Stimulated activated CD4-positive, alpha-beta T cell treated with anti-CD3 and anti-CD28 coated beads, Interleukin-12 subunit alpha, Interleukin-12 subunit beta, amount 100 ng/mL, for 4 hours (primary cell): Measurements from ENCODE around the gene DPCD.

ENCODE experiments used
- DNase-seq: peaks from one replicate; pipeline ENCODE4 v3.0.0-alpha.2; 2020

DPCD gene

DNA sequence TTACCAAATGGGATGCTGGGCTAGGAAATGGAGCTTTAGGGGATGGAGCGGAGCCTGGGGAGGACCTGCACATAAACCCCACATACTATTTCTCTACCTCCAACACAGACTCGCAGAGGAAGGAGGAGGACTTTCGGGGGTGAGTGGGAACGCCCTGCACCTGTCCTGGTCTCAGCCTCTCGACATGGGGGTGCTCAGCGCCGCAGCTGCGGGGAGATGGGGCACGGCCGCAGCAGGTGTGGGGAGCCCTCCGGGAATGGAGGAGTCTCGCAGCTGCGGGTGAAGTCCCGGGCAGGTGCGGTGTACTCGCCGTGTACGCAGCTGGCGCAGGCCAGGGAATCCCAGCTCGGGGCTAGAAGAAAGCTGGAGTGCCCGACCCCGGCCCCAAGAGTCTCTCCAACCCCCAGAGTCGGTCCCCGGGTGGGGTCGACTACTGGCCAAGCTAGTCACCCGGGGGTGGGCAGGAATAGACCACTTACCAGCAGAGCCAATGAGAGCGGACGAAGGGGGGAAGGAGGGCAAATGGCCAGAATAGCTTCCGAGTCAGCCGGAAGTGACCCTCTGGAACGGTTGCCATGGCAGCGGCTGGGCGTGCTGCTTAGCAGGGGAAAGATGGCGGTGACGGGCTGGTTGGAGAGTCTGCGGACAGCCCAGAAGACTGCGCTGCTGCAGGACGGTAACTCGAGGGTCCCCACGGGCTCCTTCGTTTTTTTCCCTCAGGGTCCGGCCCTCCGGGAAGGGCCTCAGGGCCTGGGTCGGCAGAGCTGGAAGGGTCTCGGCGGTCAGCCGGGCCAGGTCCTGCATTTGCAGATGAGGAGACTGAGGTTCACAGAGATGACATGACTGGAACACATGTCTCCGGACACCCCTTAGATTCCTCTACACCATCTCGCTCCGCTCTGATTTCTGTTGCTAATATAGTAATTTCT lies at the start of gene DPCD, which contains the start of gene POLL:
Gene DPCD, plus strand, starts transcription at position 597 of the 929 bp plus-strand sequence. Its CDS starts 16 bp downstream, at position 613.
Gene POLL, minus strand, starts transcription at position 533 of the 929 bp plus-strand sequence. CDS start 897 bp downstream, outside the sequence.
- DNase-seq, result peak; percentile 93

DNA sequence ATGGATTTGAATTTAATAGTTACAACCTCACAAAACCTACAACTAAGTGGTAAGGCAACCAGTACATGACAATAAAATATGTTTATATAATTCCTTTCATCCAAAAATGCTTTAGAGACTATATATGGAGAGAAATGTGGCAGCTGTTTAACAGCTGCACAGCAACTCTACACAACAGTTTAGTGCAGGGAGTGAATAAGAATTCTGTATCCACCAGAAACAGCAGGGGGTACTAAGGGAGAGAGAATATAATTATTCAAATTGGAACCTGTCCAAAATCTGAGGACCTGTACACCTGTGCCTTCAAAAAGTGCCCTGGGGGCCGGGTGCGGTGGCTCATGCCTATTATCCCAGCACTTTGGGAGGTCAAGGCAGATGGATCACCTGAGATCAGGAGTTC lies 49.7 kb upstream of the DPCD start:
- no peak for DNase-seq

DNA sequence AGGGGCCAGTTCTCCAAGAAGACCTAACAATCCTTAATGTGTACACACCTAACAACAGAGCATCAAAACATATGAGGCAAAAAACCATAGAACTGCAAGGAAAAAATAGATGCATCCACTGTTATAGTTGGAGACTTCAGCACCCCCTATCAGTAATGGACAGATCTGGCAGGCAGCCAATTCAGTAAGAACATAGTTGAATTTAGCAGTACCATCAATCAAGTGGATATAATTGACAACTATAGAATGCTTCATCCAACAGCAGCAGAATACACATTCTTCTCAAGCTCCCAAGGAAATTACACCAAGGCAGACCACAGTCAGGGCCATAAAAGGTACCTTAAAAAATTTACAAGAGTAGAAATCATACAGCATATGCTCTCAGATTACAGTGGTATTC lies 42.2 kb upstream of the DPCD start:
- no peak for DNase-seq

DNA sequence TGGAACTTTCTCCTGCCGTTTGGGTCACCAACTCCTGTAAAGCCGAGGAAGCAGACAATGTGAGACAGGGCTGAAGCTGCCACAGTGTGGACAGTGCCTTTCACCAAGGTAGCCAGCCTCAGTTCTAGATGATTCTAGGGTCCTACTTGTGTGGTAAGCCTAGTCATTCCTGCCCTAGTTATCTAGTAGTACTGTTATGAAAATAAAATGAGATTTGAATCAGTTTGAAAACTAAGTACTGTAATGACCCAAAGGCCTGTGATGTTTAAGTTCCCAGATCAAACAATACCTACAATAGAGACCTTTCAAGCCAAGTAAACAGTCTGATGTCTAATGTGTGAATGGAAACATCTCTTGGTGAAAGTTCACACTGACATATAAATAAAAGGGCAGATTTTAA lies 37.2 kb upstream of the DPCD start:
- DNase-seq, result no peak

DNA sequence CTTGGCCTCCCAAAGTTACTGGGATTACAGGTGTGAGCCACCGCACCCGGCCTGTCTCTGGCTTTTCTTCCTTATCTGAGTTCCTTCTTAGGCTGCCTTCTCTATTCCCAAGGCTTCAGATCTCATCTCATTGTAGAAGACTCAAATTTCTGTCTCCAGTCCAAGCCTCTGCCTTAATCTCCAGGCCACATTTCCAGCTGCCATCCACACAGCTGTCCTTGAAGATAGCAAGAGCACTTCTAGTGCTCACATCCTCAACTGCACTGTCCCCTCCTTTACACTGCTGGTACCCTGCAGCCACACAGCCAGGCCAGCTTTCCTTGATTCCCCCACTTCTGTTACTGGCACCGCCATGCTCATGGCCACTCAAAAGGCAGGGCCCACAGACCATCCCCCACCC lies 35.7 kb upstream of the DPCD start:
- no peak for DNase-seq

DNA sequence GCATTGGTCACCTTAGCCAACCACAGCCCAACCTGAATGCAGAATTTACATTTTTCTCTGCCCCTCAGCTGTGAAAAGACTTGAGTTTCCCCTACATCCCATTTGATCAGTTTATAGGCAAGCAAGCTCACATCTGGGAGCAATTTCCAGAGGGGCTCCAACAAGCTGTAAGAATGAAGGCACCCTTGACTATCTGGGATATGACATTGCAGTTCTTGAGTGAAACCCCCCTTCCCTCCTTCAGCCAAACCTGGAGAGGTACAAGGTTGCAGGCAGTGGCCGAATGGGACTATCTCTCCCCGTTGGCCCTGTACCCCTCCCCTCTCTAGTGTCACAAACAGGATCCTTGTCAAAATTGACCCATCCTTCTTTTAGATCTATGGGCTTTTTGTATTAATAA lies 30.6 kb upstream of the DPCD start:
- DNase-seq, result no peak

DNA sequence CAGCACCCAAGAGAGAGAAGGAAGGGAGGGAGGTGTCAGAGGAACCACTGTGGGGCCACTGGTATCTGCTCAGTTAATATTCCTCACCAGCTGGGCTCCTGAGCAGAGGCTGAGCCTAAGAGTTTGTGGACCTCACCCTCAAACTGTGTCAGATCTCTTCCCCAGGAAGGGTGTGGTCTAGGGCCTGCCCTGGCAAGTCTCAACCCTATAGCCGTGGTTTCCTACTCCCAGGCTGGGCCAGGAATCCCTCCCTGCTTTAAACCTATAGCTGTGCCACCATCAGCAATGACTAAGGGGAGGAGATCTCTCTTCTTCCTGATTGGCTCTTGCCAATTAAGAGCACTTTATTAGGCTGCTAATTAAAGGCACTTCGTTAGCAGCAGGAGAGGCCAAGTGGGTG lies 29.9 kb upstream of the DPCD start:
- no peak for DNase-seq

DNA sequence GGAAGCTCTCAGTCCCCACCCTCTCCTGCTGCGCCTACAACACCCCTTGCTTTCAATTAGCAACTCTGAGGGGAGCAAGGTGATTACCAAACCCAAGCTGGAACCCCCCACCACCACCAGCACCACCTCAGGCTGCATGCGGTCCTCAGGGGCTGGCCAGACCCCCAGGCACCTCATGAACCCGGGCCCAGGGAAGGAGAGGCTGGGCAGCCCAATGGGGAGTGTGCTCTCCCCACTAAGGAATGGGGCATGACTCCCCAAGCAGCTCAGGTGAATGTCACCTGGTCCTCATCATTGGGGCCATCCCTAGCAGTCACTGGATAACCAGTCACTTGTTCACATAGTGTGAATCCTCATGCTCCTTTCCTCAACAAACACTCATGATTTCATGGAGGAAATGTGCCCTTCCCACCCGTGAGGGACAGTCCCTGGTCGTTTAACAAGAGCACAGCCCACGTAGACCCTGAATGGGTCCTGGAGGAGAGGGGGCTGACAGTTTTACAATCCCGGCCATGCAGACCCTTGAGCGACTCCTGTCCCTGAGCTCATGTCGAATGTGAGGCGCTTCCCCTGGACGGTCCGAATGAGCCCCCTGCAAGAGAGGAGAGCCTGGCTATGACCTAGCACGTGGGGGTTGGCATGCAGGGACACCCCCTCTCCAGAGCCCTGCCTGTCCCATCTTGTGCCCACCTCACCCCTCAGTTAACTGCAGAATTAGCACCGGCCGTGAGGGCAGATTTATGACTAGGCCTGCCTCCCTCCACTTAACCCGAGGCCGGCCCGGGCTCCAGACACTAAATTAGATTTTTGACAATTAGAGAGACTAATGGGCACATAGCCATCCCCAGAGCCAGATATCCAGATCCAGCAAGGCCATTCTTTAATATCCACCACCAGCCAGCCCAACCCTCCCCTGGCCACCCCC lies 29.2 kb upstream of the DPCD start:
- no peak for DNase-seq

DNA sequence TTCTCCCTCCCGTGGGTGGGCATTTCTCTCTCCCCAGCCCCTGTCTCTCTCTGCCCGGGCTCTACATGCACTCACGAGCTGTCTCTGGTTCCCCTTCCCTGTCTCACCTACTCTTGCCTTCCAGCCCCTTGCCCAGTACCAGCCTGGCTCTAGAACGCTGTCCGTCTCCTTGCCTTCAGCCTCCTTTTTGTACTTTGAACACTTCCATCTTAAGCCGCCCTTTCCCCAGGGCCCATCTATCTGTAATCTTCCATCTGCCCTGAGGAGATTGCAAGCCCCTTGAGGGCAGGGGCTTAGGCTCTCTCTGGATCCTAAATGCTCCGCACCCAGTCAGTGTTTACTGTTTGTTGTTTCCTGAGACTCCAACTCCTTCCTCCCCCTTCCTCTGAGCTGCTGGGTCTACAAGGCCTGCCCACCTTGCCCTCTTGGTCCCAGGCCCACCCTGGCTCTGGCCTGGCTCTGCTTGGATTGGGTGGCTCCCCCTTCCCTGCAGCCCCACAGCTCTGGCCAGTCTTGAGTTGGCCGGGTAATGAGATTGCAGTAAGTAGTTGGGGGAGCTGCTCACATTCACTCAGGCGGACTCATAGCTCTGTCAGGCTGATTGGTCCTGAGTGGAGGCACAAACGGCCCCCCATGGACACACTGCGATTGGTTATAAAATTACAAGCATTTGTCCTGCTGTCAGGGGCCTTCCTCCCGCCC lies 28.4 kb upstream of the DPCD start:
- DNase-seq, result no peak

DNA sequence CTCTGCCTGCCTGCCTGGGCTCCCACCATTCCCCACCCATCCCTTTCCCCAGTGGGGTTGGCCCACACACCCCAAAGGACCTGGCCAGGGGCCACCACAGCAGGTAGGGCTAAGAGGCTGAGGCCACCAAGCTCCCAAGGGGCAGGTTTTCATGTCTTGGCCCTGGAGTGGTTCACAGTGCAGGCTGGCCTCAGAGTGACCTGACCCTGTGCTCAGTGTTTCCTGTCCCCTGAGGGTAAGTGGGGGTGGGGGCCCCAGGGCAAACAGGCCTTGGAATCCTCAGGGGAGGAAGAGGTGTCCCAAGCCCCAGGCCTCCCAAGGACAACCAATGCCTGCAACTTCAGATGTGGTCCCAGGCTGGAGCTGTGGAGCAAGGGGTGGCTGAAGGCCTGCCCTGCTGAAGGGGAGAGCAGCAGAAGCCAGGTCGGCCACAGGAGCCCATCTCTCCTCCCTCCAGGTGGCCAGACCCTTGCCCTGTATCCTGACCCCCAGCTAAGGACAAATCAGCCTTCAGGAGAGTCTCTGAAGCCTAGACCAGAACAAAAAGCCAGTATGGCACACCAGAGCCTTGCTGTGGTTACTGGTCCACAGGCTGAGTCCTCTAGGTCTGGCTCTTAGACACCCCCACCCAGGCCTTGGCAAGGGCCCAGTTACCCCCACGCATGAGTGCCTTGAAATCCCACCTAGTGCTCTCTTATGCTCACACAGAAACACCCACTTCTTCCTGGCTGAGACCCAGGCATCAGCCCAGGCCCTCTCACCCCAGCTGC lies 27.6 kb upstream of the DPCD start:
- no peak for DNase-seq

DNA sequence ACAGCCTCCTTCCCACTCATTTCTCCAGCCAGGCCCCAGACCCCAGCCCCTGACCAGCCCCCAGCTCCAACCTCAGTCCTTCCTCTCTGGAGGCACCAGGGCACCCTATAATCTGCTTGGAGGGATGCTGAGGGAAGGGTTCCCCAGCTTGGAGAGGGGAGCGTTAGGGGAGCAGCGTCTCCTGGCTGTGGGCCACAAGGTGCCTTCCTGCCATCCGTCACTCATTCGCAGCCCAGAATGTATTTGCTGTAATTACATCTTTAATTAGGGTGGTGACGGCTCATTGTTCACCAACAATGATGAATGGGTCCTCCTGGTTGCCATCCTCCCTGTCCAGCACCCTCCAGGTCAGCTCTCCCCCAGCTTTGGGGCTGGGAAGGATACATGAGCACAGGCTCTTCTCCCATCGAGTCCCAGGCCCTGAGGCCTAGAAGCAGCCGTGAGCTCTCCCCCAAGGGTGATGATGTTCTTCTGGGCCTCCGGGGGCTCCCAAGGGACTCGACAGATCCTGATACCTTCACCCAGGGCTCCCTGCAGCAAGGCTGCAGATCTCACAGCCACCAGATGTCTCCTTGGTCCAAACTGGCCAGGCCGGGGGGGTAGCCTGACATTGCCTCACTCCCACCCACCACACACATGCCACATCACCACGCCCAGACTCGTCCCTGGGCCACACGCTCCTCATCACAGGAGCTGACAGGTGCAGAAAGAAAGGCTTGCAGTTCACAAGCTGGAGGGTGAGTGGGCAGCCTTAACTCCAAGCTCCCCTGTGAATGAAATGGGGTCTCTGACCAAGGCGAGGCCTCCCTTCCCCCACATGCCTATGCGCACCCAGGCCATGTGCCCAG lies 26.8 kb upstream of the DPCD start:
- DNase-seq, result no peak

DNA sequence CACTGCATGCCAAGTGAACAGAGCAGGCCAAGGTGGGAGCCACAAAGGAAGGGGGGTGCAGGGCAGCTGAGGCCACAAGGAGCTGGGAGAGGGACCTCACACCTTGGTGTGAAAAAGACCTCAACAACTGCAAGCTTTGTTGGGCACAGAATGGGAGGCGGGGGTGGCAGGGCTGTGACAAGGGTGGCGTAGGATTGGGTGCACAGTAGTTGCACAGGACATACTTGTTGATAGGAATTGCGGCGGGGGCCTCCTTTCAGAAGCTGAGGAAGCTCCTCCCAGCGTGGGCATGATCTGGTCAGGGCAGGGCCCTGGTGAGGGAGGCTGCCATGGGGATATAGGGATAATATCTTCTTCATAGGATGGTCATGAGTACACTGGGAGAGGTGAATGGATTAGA lies 25.9 kb upstream of the DPCD start:
- no peak for DNase-seq

DNA sequence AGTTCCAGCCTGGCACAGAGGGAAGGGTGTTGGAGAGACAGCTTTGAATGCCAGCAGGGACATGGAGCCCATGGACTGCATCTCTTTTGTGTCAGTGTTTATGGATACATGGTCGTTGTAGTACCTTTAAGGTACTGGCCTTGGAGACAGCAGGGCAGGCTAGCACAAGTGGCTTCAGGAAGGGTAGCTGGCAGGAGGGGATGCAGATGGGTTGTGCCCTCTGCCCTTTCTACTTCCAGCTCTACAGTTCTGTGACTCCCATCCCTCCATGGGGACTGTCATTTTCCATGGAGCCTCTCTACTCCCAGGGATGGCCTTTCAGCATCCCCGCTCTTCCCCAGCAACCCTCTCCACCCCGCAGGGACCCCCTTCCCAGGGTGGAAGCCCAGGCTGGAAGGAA lies 25.1 kb upstream of the DPCD start:
- no peak for DNase-seq

DNA sequence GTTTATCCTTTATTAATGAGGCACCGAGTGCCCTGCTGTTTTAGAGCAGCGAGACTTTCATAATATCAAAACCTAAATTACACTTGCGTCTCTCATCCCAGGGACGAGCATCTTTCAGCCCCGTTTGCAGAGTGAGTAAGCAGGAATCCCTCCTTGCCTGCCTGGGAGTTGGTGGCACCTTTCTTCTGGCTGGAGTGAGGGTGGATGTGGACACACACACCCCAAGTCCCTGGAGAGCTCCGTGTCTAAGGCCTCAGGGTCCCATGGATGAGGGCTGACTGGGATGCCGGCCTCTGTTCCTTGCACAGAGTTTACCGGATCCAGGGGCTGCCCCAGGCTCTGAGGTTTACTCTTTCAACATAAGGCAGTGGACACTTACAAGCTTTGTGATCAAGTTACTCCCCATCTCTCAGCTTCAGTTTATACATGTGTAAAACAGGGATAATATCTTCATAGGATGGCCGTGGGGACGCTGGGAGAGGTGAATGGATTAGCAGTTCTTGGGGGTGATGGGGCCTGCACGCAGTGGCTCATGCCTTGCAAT lies 24.6 kb upstream of the DPCD start:
- DNase-seq, result no peak

DNA sequence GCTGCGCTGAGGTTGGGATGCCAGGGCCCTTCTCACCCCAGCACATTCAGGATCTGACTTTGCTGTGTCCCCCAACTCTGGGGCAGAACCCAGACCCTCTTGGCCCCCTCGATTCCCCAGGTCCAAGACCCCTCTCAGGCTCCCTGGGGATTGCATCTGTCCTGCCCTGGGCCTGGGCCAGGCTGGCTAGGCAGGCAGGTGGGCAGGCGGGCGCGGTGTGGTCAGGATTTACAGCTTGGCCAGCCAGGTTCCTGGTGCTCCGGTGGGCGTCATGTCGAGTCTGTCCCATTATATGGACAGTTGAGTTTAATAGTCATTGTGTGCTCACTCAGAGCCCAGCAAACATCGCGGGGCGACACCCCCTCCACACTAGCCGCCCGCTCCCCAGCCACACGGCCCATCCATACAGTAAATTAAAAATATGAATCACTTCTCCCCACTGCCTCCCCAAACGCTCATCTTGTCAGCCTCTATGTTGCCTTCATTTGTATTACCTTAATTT lies 23.6 kb upstream of the DPCD start:
- DNase-seq, result no peak

DNA sequence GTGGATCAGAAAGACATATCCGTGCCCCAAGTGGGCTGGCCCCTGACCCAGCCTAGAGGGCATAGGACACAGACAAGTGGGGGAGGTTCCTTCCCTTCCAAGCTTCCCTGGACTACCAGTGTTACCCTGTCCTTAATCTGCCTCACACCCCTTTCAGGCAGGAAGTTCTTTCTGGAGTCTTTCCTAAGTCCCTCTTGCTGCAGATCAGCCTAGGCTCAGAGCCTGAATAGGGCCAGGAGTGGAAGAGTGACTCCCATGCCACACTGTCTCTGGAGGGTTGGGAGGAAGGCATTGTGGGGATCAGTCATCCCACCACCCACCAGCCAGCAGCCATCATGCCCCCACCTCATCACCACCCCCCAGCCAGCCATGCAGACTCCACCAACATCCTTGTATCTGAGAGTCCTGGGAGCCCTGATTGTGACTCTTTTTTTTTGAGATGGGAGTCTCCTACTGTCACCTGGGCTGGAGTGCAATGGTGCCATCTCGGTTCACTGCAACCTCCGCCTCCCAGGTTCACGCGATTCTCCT lies 22.7 kb upstream of the DPCD start:
- no peak for DNase-seq

DNA sequence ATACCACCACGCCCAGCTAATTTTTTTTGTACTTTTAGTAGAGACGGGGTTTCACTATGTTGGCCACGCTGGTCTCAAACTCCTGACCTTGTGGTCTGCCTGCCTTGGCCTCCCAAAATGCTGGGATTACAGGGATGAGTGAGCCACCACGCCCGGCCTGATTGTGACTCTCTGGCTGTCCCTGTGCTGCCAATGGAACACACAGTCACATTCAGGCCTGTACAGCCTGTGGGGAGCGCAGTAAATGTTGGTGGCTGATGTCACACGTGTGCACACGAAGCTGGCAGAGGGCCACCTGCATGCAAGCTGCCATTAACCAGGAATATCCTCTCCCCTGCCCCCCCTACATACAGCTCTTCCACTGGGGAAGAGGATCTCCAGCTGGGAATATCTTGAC lies 22.2 kb upstream of the DPCD start:
- no peak for DNase-seq

DNA sequence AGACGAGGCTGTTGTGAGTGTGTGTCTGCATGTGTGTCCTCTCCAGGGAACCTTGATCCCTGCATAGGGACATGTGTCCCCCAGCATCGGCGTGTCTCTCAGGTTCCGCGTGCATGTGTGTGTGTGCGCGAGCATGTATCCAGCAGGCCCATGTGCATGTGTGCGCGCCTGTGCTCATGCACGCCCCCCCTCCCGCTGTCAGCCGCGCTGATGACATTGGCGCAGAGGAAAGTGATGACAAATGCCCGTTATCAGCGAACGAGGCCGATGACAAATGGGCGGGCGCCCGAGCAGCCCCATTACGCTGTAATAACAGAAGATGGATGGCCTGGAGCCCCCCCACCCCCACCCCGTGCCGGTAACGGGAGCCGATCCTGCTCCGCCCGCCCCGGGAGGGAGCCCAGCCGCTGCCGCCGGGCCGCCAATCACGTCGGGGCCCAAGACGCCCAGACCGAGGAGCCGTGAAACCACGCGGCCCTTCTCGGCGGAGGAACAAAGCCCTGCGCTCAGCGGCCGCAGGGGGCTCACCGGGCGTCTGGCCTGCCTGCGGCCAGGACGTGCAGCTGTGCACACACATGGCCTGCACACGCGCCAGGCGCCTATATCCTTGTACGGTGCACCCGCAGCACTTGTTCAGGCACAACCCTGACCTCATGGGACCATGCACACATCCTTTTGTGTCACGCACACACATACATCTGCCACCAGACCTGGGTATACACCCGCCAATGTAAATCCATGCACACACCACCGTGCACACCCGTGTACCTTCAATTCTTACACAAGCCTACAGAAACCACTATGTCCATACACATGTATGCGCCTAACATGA lies 21.6 kb upstream of the DPCD start:
- DNase-seq, result no peak
